ENCODE data around the gene NAA80. TPM values are rescaled to one million over a fixed set of nuclear protein-coding genes. Genes with fewer than 3 reads are reported as not detected.

NAA80 gene
- total and polyA plus RNA-seq, 2 of the 8 experiments (the other 6 are each of a cell fraction or from before 2014, with no cell fraction given): 11.3 to 16.7 TPM

- Histone ChIP-seq H2BK120ac (replicated peaks; ENCODE audit: low read depth, low read length) (no peak overlapping the region), H2AFZ (ENCODE audit: low read length) (no peak overlapping the region), H2BK5ac (ENCODE audit: low read depth, low read length) (no peak overlapping the region), H3K4ac (replicated peaks; ENCODE audit: insufficient read length, low read depth, low read length) (no peak overlapping the region), H3K56ac (replicated peaks; ENCODE audit: insufficient read length, low read depth, low read length) (no peak overlapping the region), H3K23ac (ENCODE audit: insufficient read length) (no peak overlapping the region), H3K4me3 (ENCODE audit: extremely low read depth in 1 of 4, insufficient read depth in 2 of 4, low read depth in 3 of 4, low read length in 4 of 4) (no peak overlapping the region), H4K5ac (ENCODE audit: insufficient read length, low read depth, low read length) (no peak overlapping the region), H2BK12ac (ENCODE audit: low read depth, low read length) (no peak overlapping the region), H2AK5ac (ENCODE audit: low read depth, low read length) (no peak overlapping the region), H3K9me3 (ENCODE audit: insufficient read depth in 2 of 2, low read depth in 1 of 2, low read length in 1 of 2) (no peaks in the 10 kb centered on the region), H2BK20ac (ENCODE audit: low read length) (no peak overlapping the region), H4K8ac (ENCODE audit: extremely low read depth, insufficient read depth, low read length) (no peak overlapping the region), H3K79me2 (ENCODE audit: control insufficient read depth in 1 of 2, insufficient read depth in 2 of 2, low read length in 2 of 2) (peaks cover 0 to 25% of the 10 kb centered on the region in 2 experiments; a peak in 2 of 4 replicates), H3K4me2 (ENCODE audit: insufficient read depth in 1 of 2, low read depth in 2 of 2, low read length in 2 of 2) (no peak overlapping the region), H3K79me1 (ENCODE audit: low read depth, low read length) (peaks cover 8% of the 10 kb centered on the region; the same call in 1 of the 2 replicates), H3K36me3 (ENCODE audit: control insufficient read depth in 2 of 4, insufficient read depth in 4 of 4, low read length in 3 of 4) (peaks cover 11 to 31% (median 24%) of the 10 kb centered on the region in 4 experiments; a peak in 7 of 8 replicates), H3K27ac (ENCODE audit: low read depth, low read length) (no peak overlapping the region), H2BK15ac (ENCODE audit: low read length) (no peak overlapping the region), H3K18ac (ENCODE audit: extremely low read depth, low read length) (no peak overlapping the region), H3K23me2 (ENCODE audit: low read depth, low read length) (peaks cover 11% of the 10 kb centered on the region; the same call in 1 of the 2 replicates), H3K27me3 (replicated peaks in 1 of 4; ENCODE audit: control insufficient read depth in 3 of 4, extremely low read depth in 1 of 4, insufficient read depth in 3 of 4, low read length in 3 of 4) (no peaks in the 10 kb centered on the region), H4K20me1 (replicated peaks in 1 of 2; ENCODE audit: control insufficient read depth in 1 of 2, insufficient read depth in 2 of 2, low read length in 2 of 2) (peaks cover 8 to 9% of the 10 kb centered on the region in 2 experiments), H3K9ac (replicated peaks in 1 of 4; ENCODE audit: extremely low read depth in 1 of 4, low read depth in 3 of 4, low read length in 3 of 4) (no peak overlapping the region), H3K14ac (ENCODE audit: insufficient read length) (no peak overlapping the region), H3K4me1 (replicated peaks in 1 of 4; ENCODE audit: control insufficient read depth in 3 of 4, insufficient read depth in 4 of 4, low read length in 3 of 4) (peaks cover 0 to 6% (median 4%) of the 10 kb centered on the region in 4 experiments; a peak in 3 of 7 replicates), H4K91ac (replicated peaks; ENCODE audit: insufficient read length, low read length) (no peak overlapping the region)
- FAIRE-seq (no peak), DNase-seq (ENCODE audit: low read depth in 1 of 2, low spot score in 2 of 2) (no peak)
- ChIA-PET POLR2A (ENCODE audit: partially characterized antibody) (interaction anchor here (3.3 to 6.4 kb wide), 3 partner anchors 11 to 38 kb away, joined by 16 to 36 read pairs (median 17); partner anchors contain the start of genes HYAL2, IFRD2 and RASSF1), CTCF (ENCODE audit: partially characterized antibody) (interaction anchor here (1.3 kb wide), 1 partner anchor 12 kb away, joined by 5 read pairs; no protein-coding TSS in a partner anchor)
- WGBS, 2 experiments (ENCODE audit: extremely low coverage in 1 of 2, insufficient coverage in 1 of 2, insufficient read length in 1 of 2, insufficient replicate concordance in 2 of 2, low coverage in 1 of 2, low lambda C conversion rate in 2 of 2, missing lambda C conversion rate in 1 of 2): 89% methylated on average over 10 of the region's 10 CpGs; no CpG with 5 or more reads in 1 of the 2 experiments
- TF ChIP-seq RFX5 (IDR thresholded peaks at IDR 0.05; ENCODE audit: borderline replicate concordance, low read depth, low read length) (no peak), TAF7 (optimal IDR thresholded peaks at IDR 0.05; ENCODE audit: borderline replicate concordance, low read depth, low read length) (no peak), GABPA (IDR thresholded peaks at IDR 0.05; ENCODE audit: borderline replicate concordance, insufficient read depth, low read length) (no peak), EZH2 (IDR thresholded peaks at IDR 0.05; ENCODE audit: low read depth, low read length, severe bottlenecking) (no peak), BCL11A (IDR thresholded peaks at IDR 0.05; ENCODE audit: low read depth in 2 of 2, low read length in 2 of 2) (no peak), KDM5A (IDR thresholded peaks at IDR 0.05; ENCODE audit: low read length) (no peak), BACH1 (IDR thresholded peaks at IDR 0.05; ENCODE audit: low read length) (no peak), E2F6 (IDR thresholded peaks at IDR 0.05) (no peak), NRF1 (IDR thresholded peaks at IDR 0.05; ENCODE audit: low read depth, low read length) (no peak), MAFK (IDR thresholded peaks at IDR 0.05; ENCODE audit: low read depth, low read length) (no peak), EP300 (IDR thresholded peaks at IDR 0.05; ENCODE audit: borderline replicate concordance in 1 of 2, low read depth in 2 of 2, low read length in 2 of 2) (no peak), SP1 (IDR thresholded peaks at IDR 0.05; ENCODE audit: low read depth, low read length) (no peak), CREB1 (IDR thresholded peaks at IDR 0.05) (no peak)
Measured at GRCh38 chr3:50330330-50330729, 31.1 kb upstream of the NAA80 start.

Measured in H1 (cell line).